Measurements from ENCODE around the gene NDUFAF8. TPM values are rescaled to one million over a fixed set of nuclear protein-coding genes. Genes with fewer than 3 reads are reported as not detected.

The NDUFAF8 gene
- total RNA-seq, 2 experiments from 2014 or later: 34.6 to 38.6 TPM

GRCh38 chr17:81206166-81206565 is 33.0 kb upstream of the NDUFAF8 start:
- ATAC-seq (ENCODE audit: poor library complexity) (no peak), DNase-seq (no peak)
- POLR2A ChIA-PET: no interaction called here
- Histone ChIP-seq H3K36me3 (ENCODE audit: insufficient read depth, low read length) (peaks cover 2% of the 10 kb centered on the region), H3K4me3 (ENCODE audit: low read length) (no peak overlapping the region), H3K4me1 (ENCODE audit: insufficient read depth, low read length) (no peaks in the 10 kb centered on the region), H3K27ac (ENCODE audit: low read depth in 1 of 2, low read length in 2 of 2) (no peak overlapping the region), H3K9me3 (ENCODE audit: control insufficient read depth in 1 of 2, insufficient read depth in 1 of 2, low read length in 2 of 2) (no peaks in the 10 kb centered on the region), H3K27me3 (ENCODE audit: control insufficient read depth in 1 of 2, insufficient read depth in 2 of 2, low read length in 2 of 2) (no peaks in the 10 kb centered on the region)
- Mint-ChIP-seq H3K36me3 (ENCODE audit: low read depth) (no peaks in the 10 kb centered on the region), H3K27ac (no peak overlapping the region), H3K4me3 (no peak overlapping the region), H3K4me1 (ENCODE audit: low read depth) (no peaks in the 10 kb centered on the region), H3K27me3 (no peaks in the 10 kb centered on the region), H3K9me3 (no peaks in the 10 kb centered on the region)
- CTCF ChIA-PET: no interaction called here
- TF ChIP-seq, protein P1, sequence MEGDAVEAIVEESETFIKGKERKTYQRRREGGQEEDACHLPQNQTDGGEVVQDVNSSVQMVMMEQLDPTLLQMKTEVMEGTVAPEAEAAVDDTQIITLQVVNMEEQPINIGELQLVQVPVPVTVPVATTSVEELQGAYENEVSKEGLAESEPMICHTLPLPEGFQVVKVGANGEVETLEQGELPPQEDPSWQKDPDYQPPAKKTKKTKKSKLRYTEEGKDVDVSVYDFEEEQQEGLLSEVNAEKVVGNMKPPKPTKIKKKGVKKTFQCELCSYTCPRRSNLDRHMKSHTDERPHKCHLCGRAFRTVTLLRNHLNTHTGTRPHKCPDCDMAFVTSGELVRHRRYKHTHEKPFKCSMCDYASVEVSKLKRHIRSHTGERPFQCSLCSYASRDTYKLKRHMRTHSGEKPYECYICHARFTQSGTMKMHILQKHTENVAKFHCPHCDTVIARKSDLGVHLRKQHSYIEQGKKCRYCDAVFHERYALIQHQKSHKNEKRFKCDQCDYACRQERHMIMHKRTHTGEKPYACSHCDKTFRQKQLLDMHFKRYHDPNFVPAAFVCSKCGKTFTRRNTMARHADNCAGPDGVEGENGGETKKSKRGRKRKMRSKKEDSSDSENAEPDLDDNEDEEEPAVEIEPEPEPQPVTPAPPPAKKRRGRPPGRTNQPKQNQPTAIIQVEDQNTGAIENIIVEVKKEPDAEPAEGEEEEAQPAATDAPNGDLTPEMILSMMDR (IDR thresholded peaks at IDR 0.05): no peak
- intact Hi-C loops (cut with DNase I, micrococcal nuclease): no loop called here

DNA sequence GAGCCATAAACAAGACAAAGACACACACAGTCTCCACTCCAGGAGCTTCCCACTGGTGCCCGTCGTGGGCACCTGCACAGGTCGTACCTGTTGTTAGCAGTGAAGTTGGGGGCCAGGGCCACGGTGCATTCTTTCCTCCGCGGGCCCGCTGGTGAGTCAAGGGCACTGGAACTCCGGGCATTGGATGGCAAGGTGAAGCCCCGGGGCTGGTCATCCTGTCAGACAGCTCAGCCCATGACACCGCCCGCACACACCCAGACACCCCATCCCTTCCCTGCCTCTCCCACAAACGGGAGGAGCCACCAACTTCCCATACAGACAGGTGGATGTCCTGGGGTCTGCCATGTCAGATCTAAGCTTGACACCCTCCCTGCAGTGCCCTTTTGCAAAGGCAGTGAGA is 32.5 kb upstream of the NDUFAF8 start:
- Mint-ChIP-seq H3K4me1 (ENCODE audit: low read depth) (no peaks in the 10 kb centered on the region), H3K36me3 (ENCODE audit: low read depth) (no peaks in the 10 kb centered on the region), H3K9me3 (no peaks in the 10 kb centered on the region), H3K27ac (no peak overlapping the region), H3K4me3 (no peak overlapping the region), H3K27me3 (no peaks in the 10 kb centered on the region)
- Histone ChIP-seq H3K4me1 (ENCODE audit: insufficient read depth, low read length) (no peaks in the 10 kb centered on the region), H3K4me3 (ENCODE audit: low read length) (no peak overlapping the region), H3K27me3 (ENCODE audit: control insufficient read depth in 1 of 2, insufficient read depth in 2 of 2, low read length in 2 of 2) (no peaks in the 10 kb centered on the region), H3K27ac (ENCODE audit: low read depth in 1 of 2, low read length in 2 of 2) (no peak overlapping the region), H3K9me3 (ENCODE audit: control insufficient read depth in 1 of 2, insufficient read depth in 1 of 2, low read length in 2 of 2) (no peaks in the 10 kb centered on the region), H3K36me3 (ENCODE audit: insufficient read depth, low read length) (peaks cover 2% of the 10 kb centered on the region)
- intact Hi-C loops (cut with DNase I, micrococcal nuclease): no loop called here
- TF ChIP-seq, protein P1 (IDR thresholded peaks at IDR 0.05): no peak
- DNase-seq (no peak), ATAC-seq (ENCODE audit: poor library complexity) (no peak)
- CTCF ChIA-PET: no interaction called here
- POLR2A ChIA-PET: no interaction called here

DNA sequence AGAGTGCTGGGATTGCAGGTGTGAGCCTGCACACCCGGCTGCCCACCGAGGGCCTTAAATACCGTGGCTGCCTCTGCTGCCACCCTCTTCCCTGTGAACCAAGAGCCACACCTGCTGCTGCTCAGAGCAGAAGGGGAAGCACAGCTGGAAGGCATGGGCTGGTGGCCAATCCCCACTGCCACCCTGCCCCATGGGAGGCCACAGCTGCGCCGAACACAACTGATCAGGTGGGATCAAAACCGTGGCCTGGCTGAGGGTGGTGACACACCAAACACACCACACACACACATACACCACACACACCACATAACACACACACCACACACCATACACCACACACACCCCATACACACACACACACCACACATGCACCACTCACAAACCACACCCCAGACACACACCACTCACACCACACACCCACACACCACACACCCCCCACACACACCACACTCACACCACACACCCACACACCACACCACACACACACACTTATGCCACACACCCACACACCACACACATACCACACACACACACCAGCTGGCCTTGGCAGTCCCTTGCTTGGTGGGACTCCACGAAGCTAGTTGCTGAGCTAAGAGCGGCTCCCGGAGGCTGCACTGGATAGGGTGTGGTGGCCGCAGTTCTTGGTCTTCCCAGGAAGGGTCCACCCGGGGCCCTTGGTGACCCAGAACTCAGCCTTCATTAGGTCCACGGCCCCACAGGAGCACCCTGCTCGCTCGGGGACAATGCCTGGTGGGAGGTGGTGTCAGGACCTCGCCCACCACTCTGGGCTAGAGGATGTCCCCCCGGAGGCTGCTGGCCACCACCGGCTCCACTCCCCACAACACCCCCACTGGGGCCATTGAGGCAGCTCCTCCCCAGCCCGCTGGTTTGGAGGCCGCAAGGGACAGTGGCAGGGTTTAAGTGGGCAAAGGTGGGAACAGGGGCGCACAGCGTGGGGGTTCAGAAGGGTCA is 31.2 kb upstream of the NDUFAF8 start:
- Histone ChIP-seq H3K9me3 (ENCODE audit: control insufficient read depth in 1 of 2, insufficient read depth in 1 of 2, low read length in 2 of 2) (no peaks in the 10 kb centered on the region), H3K27me3 (ENCODE audit: control insufficient read depth in 1 of 2, insufficient read depth in 2 of 2, low read length in 2 of 2) (no peaks in the 10 kb centered on the region), H3K36me3 (ENCODE audit: insufficient read depth, low read length) (peaks cover 2% of the 10 kb centered on the region), H3K4me3 (ENCODE audit: low read length) (no peak overlapping the region), H3K27ac (ENCODE audit: low read depth in 1 of 2, low read length in 2 of 2) (no peak overlapping the region), H3K4me1 (ENCODE audit: insufficient read depth, low read length) (no peaks in the 10 kb centered on the region)
- H3K9me3 Mint-ChIP-seq: no peaks in the 10 kb centered on the region
- POLR2A ChIA-PET: no interaction called here
- ATAC-seq (ENCODE audit: poor library complexity): no peak
- no peak for DNase-seq
- H3K4me1 Mint-ChIP-seq (ENCODE audit: low read depth): no peaks in the 10 kb centered on the region
- no peak overlapping the region for H3K27ac Mint-ChIP-seq
- intact Hi-C loops (cut with DNase I, micrococcal nuclease): no loop called here
- TF ChIP-seq, protein P1 (IDR thresholded peaks at IDR 0.05): no peak
- CTCF ChIA-PET: no interaction called here
- no peaks in the 10 kb centered on the region for H3K27me3 Mint-ChIP-seq
- H3K4me3 Mint-ChIP-seq: no peak overlapping the region
- H3K36me3 Mint-ChIP-seq (ENCODE audit: low read depth): no peaks in the 10 kb centered on the region

All from CD4-positive, alpha-beta T cell (primary cell).